SJSA1 (cell line): ENCODE results near the gene NOXO1. TPM values are rescaled to one million over a fixed set of nuclear protein-coding genes. Genes with fewer than 3 reads are reported as not detected.

ENCODE experiments used
- DNase-seq, 2 experiments: peaks; one replicate each; pipeline ENCODE4 v3.0.0-alpha.2; 2015 to 2020; ENCODE audit warnings: low spot score in 2 of 2, low read depth in 1 of 2
- H3K27ac ChIP-seq: fragments of 250-450 bp; sonication (Bioruptor Pico); 2 replicates; pipeline ENCODE4 v1.5.1; 2020; ENCODE audit warnings: mild to moderate bottlenecking, moderate library complexity
- H3K27me3 ChIP-seq: fragments of 250-450 bp; sonication (Bioruptor Pico); replicated peaks from 2 replicates; pipeline ENCODE4 v1.5.1; 2020; ENCODE audit warnings: mild to moderate bottlenecking, moderate library complexity
- H3K36me3 ChIP-seq: fragments of 250-450 bp; sonication (Bioruptor Pico); 2 replicates; pipeline ENCODE4 v1.5.1; 2020; ENCODE audit warnings: mild to moderate bottlenecking
- H3K4me1 ChIP-seq: fragments of 250-450 bp; sonication (Bioruptor Pico); replicated peaks from 2 replicates; pipeline ENCODE4 v1.6.1; 2021; ENCODE audit warnings: mild to moderate bottlenecking
- H3K4me3 ChIP-seq: fragments of 250-450 bp; sonication (Bioruptor Pico); 2 replicates; pipeline ENCODE4 v1.5.1; 2020; ENCODE audit warnings: mild to moderate bottlenecking
- H3K9me3 ChIP-seq: fragments of 250-450 bp; sonication (Bioruptor Pico); replicated peaks from 2 replicates; pipeline ENCODE4 v1.5.1; 2020; ENCODE audit warnings: mild to moderate bottlenecking
- total RNA-seq: library from RNA; depleted of rRNA; stranded (reverse); fragments of >200 nt; shearing (Covaris generic); gene quantifications from 2 replicates; pipeline ENCODE4 v1.2.3, GENCODE V29; 2014

The NOXO1 gene
- total RNA-seq, 1 experiment from 2014 or later, result 0.16 TPM

- Histone ChIP-seq H3K36me3 (peaks cover 72% of the 10 kb centered on the region), H3K9me3 (peaks cover 4% of the 10 kb centered on the region; the same call in 1 of the 2 replicates), H3K4me1 (peaks cover 39% of the 10 kb centered on the region), H3K4me3 (no peak overlapping the region), H3K27ac (no peak overlapping the region), H3K27me3 (no peaks in the 10 kb centered on the region)
- DNase-seq, result no peak
These were observed 25.0 kb upstream of the NOXO1 start for GRCh38 chr16:2006317-2006716.

- peaks cover 38% of the 10 kb centered on the region for H3K4me1 ChIP-seq
- H3K27me3 ChIP-seq, result no peaks in the 10 kb centered on the region
- no peak overlapping the region for H3K4me3 ChIP-seq
- H3K9me3 ChIP-seq, result peaks cover 4% of the 10 kb centered on the region; the same call in 1 of the 2 replicates
- peaks cover 79% of the 10 kb centered on the region for H3K36me3 ChIP-seq
- DNase-seq, result no peak
- no peak overlapping the region for H3K27ac ChIP-seq
These were observed 24.4 kb upstream of the NOXO1 start for GRCh38 chr16:2005646-2006045.

- H3K36me3 ChIP-seq, result peaks cover 86% of the 10 kb centered on the region
- H3K9me3 ChIP-seq, result peaks cover 4% of the 10 kb centered on the region; the same call in 1 of the 2 replicates
- H3K27ac ChIP-seq, result no peak overlapping the region
- DNase-seq, result no peak
- H3K27me3 ChIP-seq, result no peaks in the 10 kb centered on the region
- no peak overlapping the region for H3K4me3 ChIP-seq
- H3K4me1 ChIP-seq, result peaks cover 31% of the 10 kb centered on the region
These were observed 23.7 kb upstream of the NOXO1 start for GRCh38 chr16:2004795-2005517.

GRCh38 chr16:2003827-2004641 lies 22.8 kb upstream of the NOXO1 start:
- H3K27me3 ChIP-seq, result no peaks in the 10 kb centered on the region
- peak; percentile 75 to 96 for DNase-seq
- peaks cover 90% of the 10 kb centered on the region for H3K36me3 ChIP-seq
- no peak overlapping the region for H3K27ac ChIP-seq
- peaks cover under 1% of the 10 kb centered on the region; the same call in 1 of the 2 replicates for H3K9me3 ChIP-seq
- H3K4me1 ChIP-seq, result peaks cover 25% of the 10 kb centered on the region
- H3K4me3 ChIP-seq, result no peak overlapping the region

GRCh38 chr16:2003231-2003826 lies 22.1 kb upstream of the NOXO1 start:
- Histone ChIP-seq H3K27ac (no peak overlapping the region), H3K27me3 (no peaks in the 10 kb centered on the region), H3K9me3 (no peaks in the 10 kb centered on the region), H3K36me3 (peaks cover 90% of the 10 kb centered on the region), H3K4me1 (peaks cover 22% of the 10 kb centered on the region), H3K4me3 (no peak overlapping the region)
- no peak for DNase-seq

- Histone ChIP-seq H3K27ac (no peak overlapping the region), H3K36me3 (peaks cover 88% of the 10 kb centered on the region), H3K4me1 (peaks cover 21% of the 10 kb centered on the region), H3K9me3 (no peaks in the 10 kb centered on the region), H3K27me3 (no peaks in the 10 kb centered on the region), H3K4me3 (no peak overlapping the region)
- DNase-seq, result no peak
These were observed 21.3 kb upstream of the NOXO1 start for GRCh38 chr16:2002406-2003230.

GRCh38 chr16:2001456-2002355 lies 20.4 kb upstream of the NOXO1 start:
- H3K27me3 ChIP-seq, result no peaks in the 10 kb centered on the region
- DNase-seq, result no peak
- peaks cover 88% of the 10 kb centered on the region for H3K36me3 ChIP-seq
- no peak overlapping the region for H3K4me3 ChIP-seq
- no peak overlapping the region for H3K27ac ChIP-seq
- no peaks in the 10 kb centered on the region for H3K9me3 ChIP-seq
- peaks cover 25% of the 10 kb centered on the region for H3K4me1 ChIP-seq

- Histone ChIP-seq H3K4me3 (no peak overlapping the region), H3K27ac (no peak overlapping the region), H3K27me3 (no peaks in the 10 kb centered on the region), H3K4me1 (peaks cover 30% of the 10 kb centered on the region), H3K9me3 (no peaks in the 10 kb centered on the region), H3K36me3 (peaks cover 90% of the 10 kb centered on the region)
- no peak for DNase-seq
These were observed 19.8 kb upstream of the NOXO1 start for GRCh38 chr16:2001035-2001434.

GRCh38 chr16:1999866-2000514 lies 18.7 kb upstream of the NOXO1 start:
- Histone ChIP-seq H3K27me3 (no peaks in the 10 kb centered on the region), H3K9me3 (no peaks in the 10 kb centered on the region), H3K4me1 (peaks cover 30% of the 10 kb centered on the region), H3K36me3 (peaks cover 85% of the 10 kb centered on the region), H3K27ac (no peak overlapping the region), H3K4me3 (no peak overlapping the region)
- DNase-seq, result no peak

GRCh38 chr16:1998852-1999801 lies 17.9 kb upstream of the NOXO1 start:
- peaks cover 81% of the 10 kb centered on the region for H3K36me3 ChIP-seq
- no peaks in the 10 kb centered on the region for H3K27me3 ChIP-seq
- H3K9me3 ChIP-seq, result no peaks in the 10 kb centered on the region
- H3K27ac ChIP-seq, result no peak overlapping the region
- H3K4me3 ChIP-seq, result no peak overlapping the region
- DNase-seq, result no peak
- peaks cover 27% of the 10 kb centered on the region for H3K4me1 ChIP-seq

- peaks cover 77% of the 10 kb centered on the region for H3K36me3 ChIP-seq
- no peak overlapping the region for H3K27ac ChIP-seq
- no peak overlapping the region for H3K4me3 ChIP-seq
- H3K9me3 ChIP-seq, result no peaks in the 10 kb centered on the region
- H3K27me3 ChIP-seq, result no peaks in the 10 kb centered on the region
- no peak for DNase-seq
- H3K4me1 ChIP-seq, result peaks cover 24% of the 10 kb centered on the region
These were observed 17.1 kb upstream of the NOXO1 start for GRCh38 chr16:1998360-1998835.
